SK-N-SH treated with all-trans-retinoic acid at 6 μM for 48 hours (cell line): ENCODE results near the gene PUM1.

Experiments
- ATAC-seq: fragments of 200-7000 bp; cut with Tn5 transposase; 3 replicates; pipeline ENCODE4 v1.9.1; 2020; ENCODE audit warnings: mild to moderate bottlenecking, moderate library complexity
- ARNTL ChIP-seq: fragments of 450-650 bp; formaldehyde crosslinking; IDR thresholded peaks from 2 replicates; pipeline ENCODE4 v1.5.0; 2020; ENCODE audit warnings: low read depth, mild to moderate bottlenecking, moderate library complexity, borderline replicate concordance
- BACH2 ChIP-seq: fragments of 250-450 bp; sonication (Bioruptor Pico); IDR thresholded peaks from 2 replicates; pipeline ENCODE4 v1.9.0; 2021; ENCODE audit warnings: mild to moderate bottlenecking, borderline replicate concordance
- CSDC2 ChIP-seq: fragments of 250-450 bp; sonication (Bioruptor Pico); IDR thresholded peaks from 2 replicates; pipeline ENCODE4 v1.5.0; 2020; ENCODE audit warnings: mild to moderate bottlenecking, moderate library complexity
- ESRRG ChIP-seq: fragments of 250-450 bp; sonication (Bioruptor Pico); IDR thresholded peaks from 2 replicates; pipeline ENCODE4 v1.6.1; 2021; ENCODE audit warnings: mild to moderate bottlenecking
- ISL1 ChIP-seq: fragments of 250-450 bp; sonication (Bioruptor Pico); IDR thresholded peaks from 2 replicates; pipeline ENCODE4 v2.1.2; 2022; ENCODE audit warnings: mild to moderate bottlenecking, moderate library complexity
- OSR1 ChIP-seq: fragments of 250-450 bp; sonication (Bioruptor Pico); IDR thresholded peaks from 2 replicates; pipeline ENCODE4 v1.8.0; 2022; ENCODE audit warnings: moderate library complexity, mild to moderate bottlenecking, inconsistent platforms
- PPARA ChIP-seq: fragments of 250-450 bp; sonication (Bioruptor Pico); IDR thresholded peaks from 2 replicates; pipeline ENCODE4 v1.5.0; 2020; ENCODE audit warnings: mild to moderate bottlenecking, borderline replicate concordance
- RARB ChIP-seq: fragments of 250-450 bp; sonication (Bioruptor Pico); IDR thresholded peaks from 2 replicates; pipeline ENCODE4 v1.8.0; 2021; ENCODE audit warnings: mild to moderate bottlenecking, moderate library complexity
- SNAI2 ChIP-seq: fragments of 250-450 bp; sonication (Bioruptor Pico); IDR thresholded peaks from 2 replicates; pipeline ENCODE4 v1.5.0; 2020; ENCODE audit warnings: mild to moderate bottlenecking, moderate library complexity
- TCF4 ChIP-seq: fragments of 250-450 bp; sonication (Bioruptor Pico); IDR thresholded peaks from 2 replicates; pipeline ENCODE4 v1.8.0; 2021; ENCODE audit warnings: mild to moderate bottlenecking, moderate library complexity, borderline replicate concordance
- TOX ChIP-seq: fragments of 250-450 bp; sonication (Bioruptor Pico); IDR thresholded peaks from 2 replicates; pipeline ENCODE4 v1.8.0; 2021; ENCODE audit warnings: mild to moderate bottlenecking, moderate library complexity, borderline replicate concordance
- ZC3H10 ChIP-seq: fragments of 250-450 bp; sonication (Bioruptor Pico); IDR thresholded peaks from 2 replicates; pipeline ENCODE4 v1.5.1; 2021; ENCODE audit warnings: mild to moderate bottlenecking, moderate library complexity
- ZFP3 ChIP-seq: fragments of 250-450 bp; sonication (Bioruptor Pico); IDR thresholded peaks from 2 replicates; pipeline ENCODE4 v1.5.0; 2020; ENCODE audit warnings: mild to moderate bottlenecking, moderate library complexity
- ZNF565 ChIP-seq: fragments of 450-650 bp; formaldehyde crosslinking; conservative IDR thresholded peaks from 2 replicates; pipeline ENCODE4 v1.5.0; 2020; ENCODE audit warnings: low read depth, mild to moderate bottlenecking, moderate library complexity
- ZNF70 ChIP-seq: fragments of 450-650 bp; formaldehyde crosslinking; IDR thresholded peaks from 2 replicates; pipeline ENCODE4 v1.5.0; 2020; ENCODE audit warnings: mild to moderate bottlenecking, moderate library complexity
- ZNF8 ChIP-seq: fragments of 450-650 bp; formaldehyde crosslinking; IDR thresholded peaks from 2 replicates; pipeline ENCODE4 v1.5.0; 2020; ENCODE audit warnings: mild to moderate bottlenecking, moderate library complexity
- TF ChIP-seq, protein P1 (sequence below): fragments of 250-450 bp; sonication (Bioruptor Pico); IDR thresholded peaks from 2 replicates; pipeline ENCODE4 v1.8.0; 2021; ENCODE audit warnings: low read depth, mild to moderate bottlenecking, moderate library complexity, borderline replicate concordance
- TF ChIP-seq, protein P2 (sequence below): fragments of 250-450 bp; sonication (Bioruptor Pico); IDR thresholded peaks from 2 replicates; pipeline ENCODE4 v1.5.1; 2020; ENCODE audit warnings: low read depth, mild to moderate bottlenecking, moderate library complexity
- TF ChIP-seq, protein P3 (sequence below): fragments of 250-450 bp; sonication (Bioruptor Pico); IDR thresholded peaks from 2 replicates; pipeline ENCODE4 v1.8.0; 2020; ENCODE audit warnings: mild to moderate bottlenecking, moderate library complexity, borderline replicate concordance
- TF ChIP-seq, protein P4 (sequence below): fragments of 250-450 bp; sonication (Bioruptor Pico); IDR thresholded peaks from 2 replicates; pipeline ENCODE4 v1.5.1; 2021; ENCODE audit warnings: mild to moderate bottlenecking, moderate library complexity
- TF ChIP-seq, protein P5 (sequence below): fragments of 250-450 bp; sonication (Bioruptor Pico); IDR thresholded peaks from 2 replicates; pipeline ENCODE4 v1.5.0; 2020; ENCODE audit warnings: mild to moderate bottlenecking, moderate library complexity

PUM1 gene

DNA sequence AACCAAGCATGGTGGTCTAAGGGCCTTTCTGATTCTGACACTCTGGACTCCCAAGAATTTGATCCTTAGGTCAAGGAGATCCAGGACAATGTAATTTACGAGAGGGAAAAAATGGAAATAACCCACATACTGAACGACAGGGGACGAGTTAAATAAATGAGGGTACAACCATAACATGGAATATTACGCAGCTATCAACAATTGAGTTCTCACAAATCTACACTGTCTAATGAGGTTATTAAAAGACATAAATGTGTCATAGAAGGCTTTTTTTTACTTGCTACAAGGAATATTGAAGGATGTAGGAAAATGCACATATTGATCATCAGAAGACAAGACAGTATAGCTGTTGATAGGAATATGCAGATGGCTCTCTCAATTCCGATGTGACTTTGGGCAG is 180.8 kb downstream of the PUM1 start:
- TF ChIP-seq ZNF70 (no peak), BACH2 (CRISPR knock-in tag) (no peak), ISL1 (CRISPR knock-in tag) (no peak)
- TF ChIP-seq, protein P1, sequence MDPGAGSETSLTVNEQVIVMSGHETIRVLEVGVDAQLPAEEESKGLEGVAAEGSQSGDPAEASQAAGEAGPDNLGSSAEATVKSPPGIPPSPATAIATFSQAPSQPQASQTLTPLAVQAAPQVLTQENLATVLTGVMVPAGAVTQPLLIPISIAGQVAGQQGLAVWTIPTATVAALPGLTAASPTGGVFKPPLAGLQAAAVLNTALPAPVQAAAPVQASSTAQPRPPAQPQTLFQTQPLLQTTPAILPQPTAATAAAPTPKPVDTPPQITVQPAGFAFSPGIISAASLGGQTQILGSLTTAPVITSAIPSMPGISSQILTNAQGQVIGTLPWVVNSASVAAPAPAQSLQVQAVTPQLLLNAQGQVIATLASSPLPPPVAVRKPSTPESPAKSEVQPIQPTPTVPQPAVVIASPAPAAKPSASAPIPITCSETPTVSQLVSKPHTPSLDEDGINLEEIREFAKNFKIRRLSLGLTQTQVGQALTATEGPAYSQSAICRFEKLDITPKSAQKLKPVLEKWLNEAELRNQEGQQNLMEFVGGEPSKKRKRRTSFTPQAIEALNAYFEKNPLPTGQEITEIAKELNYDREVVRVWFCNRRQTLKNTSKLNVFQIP, result no peak
- no peak for ATAC-seq

DNA sequence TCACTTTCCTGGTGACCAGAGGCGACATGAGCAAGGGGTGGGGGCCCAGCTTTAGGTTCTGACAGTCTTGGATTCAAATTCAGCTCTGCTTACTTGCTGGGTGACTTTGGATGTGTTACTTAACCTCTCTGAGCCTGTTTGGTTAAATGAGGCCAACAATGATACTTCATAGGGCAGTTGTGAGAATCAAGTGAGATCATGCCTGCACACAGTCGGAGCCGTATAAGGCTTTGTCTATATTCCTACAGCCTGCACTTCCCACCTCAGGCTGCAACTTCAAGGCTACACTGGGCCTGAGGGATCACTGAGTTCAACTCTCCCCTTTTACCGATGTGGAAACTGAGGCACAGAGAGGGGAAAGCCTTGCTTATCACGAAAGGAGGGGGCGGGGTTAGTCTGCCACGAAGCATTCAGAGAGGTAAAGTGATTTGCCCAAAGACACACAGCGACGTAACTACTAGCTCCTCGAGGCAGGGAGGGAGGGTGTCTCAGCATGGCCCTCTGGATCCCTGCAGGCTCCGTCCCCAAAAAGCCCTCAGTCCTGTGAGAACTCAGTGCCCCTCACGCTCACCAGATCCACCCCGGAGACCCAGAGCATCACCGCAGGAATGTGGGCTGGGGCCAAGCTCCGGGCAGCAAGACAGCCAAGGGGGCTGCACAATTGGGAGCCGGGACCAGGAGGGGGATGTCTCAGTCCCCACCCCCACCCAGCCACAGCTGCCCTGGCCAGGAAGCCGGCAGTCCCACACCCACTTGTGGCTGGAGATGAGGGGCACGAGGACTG is 181.9 kb downstream of the PUM1 start:
- ATAC-seq, result no peak
- TF ChIP-seq OSR1 (no peak), ZNF8 (CRISPR knock-in tag) (no peak), ZC3H10 (no peak), ZNF70 (no peak), CSDC2 (CRISPR knock-in tag) (no peak), ZNF565 (CRISPR knock-in tag) (no peak), ESRRG (CRISPR knock-in tag) (no peak), TCF4 (CRISPR knock-in tag) (no peak), TOX (CRISPR knock-in tag) (no peak), ZFP3 (CRISPR knock-in tag) (no peak), ISL1 (CRISPR knock-in tag) (no peak), ARNTL (CRISPR knock-in tag) (no peak), SNAI2 (CRISPR knock-in tag) (no peak), PPARA (no peak), RARB (no peak)
- TF ChIP-seq, protein P2, sequence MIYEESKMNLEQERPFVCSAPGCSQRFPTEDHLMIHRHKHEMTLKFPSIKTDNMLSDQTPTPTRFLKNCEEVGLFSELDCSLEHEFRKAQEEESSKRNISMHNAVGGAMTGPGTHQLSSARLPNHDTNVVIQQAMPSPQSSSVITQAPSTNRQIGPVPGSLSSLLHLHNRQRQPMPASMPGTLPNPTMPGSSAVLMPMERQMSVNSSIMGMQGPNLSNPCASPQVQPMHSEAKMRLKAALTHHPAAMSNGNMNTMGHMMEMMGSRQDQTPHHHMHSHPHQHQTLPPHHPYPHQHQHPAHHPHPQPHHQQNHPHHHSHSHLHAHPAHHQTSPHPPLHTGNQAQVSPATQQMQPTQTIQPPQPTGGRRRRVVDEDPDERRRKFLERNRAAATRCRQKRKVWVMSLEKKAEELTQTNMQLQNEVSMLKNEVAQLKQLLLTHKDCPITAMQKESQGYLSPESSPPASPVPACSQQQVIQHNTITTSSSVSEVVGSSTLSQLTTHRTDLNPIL (CRISPR knock-in tag), result no peak
- TF ChIP-seq, protein P3, sequence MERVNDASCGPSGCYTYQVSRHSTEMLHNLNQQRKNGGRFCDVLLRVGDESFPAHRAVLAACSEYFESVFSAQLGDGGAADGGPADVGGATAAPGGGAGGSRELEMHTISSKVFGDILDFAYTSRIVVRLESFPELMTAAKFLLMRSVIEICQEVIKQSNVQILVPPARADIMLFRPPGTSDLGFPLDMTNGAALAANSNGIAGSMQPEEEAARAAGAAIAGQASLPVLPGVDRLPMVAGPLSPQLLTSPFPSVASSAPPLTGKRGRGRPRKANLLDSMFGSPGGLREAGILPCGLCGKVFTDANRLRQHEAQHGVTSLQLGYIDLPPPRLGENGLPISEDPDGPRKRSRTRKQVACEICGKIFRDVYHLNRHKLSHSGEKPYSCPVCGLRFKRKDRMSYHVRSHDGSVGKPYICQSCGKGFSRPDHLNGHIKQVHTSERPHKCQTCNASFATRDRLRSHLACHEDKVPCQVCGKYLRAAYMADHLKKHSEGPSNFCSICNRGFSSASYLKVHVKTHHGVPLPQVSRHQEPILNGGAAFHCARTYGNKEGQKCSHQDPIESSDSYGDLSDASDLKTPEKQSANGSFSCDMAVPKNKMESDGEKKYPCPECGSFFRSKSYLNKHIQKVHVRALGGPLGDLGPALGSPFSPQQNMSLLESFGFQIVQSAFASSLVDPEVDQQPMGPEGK (CRISPR knock-in tag), result no peak
- TF ChIP-seq, protein P4, sequence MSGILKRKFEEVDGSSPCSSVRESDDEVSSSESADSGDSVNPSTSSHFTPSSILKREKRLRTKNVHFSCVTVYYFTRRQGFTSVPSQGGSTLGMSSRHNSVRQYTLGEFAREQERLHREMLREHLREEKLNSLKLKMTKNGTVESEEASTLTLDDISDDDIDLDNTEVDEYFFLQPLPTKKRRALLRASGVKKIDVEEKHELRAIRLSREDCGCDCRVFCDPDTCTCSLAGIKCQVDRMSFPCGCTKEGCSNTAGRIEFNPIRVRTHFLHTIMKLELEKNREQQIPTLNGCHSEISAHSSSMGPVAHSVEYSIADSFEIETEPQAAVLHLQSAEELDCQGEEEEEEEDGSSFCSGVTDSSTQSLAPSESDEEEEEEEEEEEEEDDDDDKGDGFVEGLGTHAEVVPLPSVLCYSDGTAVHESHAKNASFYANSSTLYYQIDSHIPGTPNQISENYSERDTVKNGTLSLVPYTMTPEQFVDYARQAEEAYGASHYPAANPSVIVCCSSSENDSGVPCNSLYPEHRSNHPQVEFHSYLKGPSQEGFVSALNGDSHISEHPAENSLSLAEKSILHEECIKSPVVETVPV, result no peak
- TF ChIP-seq, protein P1, result no peak
- TF ChIP-seq, protein P5, sequence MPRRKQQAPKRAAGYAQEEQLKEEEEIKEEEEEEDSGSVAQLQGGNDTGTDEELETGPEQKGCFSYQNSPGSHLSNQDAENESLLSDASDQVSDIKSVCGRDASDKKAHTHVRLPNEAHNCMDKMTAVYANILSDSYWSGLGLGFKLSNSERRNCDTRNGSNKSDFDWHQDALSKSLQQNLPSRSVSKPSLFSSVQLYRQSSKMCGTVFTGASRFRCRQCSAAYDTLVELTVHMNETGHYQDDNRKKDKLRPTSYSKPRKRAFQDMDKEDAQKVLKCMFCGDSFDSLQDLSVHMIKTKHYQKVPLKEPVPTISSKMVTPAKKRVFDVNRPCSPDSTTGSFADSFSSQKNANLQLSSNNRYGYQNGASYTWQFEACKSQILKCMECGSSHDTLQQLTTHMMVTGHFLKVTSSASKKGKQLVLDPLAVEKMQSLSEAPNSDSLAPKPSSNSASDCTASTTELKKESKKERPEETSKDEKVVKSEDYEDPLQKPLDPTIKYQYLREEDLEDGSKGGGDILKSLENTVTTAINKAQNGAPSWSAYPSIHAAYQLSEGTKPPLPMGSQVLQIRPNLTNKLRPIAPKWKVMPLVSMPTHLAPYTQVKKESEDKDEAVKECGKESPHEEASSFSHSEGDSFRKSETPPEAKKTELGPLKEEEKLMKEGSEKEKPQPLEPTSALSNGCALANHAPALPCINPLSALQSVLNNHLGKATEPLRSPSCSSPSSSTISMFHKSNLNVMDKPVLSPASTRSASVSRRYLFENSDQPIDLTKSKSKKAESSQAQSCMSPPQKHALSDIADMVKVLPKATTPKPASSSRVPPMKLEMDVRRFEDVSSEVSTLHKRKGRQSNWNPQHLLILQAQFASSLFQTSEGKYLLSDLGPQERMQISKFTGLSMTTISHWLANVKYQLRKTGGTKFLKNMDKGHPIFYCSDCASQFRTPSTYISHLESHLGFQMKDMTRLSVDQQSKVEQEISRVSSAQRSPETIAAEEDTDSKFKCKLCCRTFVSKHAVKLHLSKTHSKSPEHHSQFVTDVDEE (CRISPR knock-in tag), result no peak
